ENCODE data around the gene IFNA16.
"Not testable (repeated sequence)": the region's sequence is repeated elsewhere in the genome, so short reads cannot be mapped to it uniquely, and the experiment has no call there.

IFNA16 gene

GRCh38 chr9:21217211-21217610, at the start of gene IFNA16:
IFNA16 (minus strand) TSS chr9:21217311; CDS start chr9:21217305, 6 bp downstream.
- not testable (repeated sequence) for DNase-seq (ENCODE audit: low read depth, low spot score)

DNA sequence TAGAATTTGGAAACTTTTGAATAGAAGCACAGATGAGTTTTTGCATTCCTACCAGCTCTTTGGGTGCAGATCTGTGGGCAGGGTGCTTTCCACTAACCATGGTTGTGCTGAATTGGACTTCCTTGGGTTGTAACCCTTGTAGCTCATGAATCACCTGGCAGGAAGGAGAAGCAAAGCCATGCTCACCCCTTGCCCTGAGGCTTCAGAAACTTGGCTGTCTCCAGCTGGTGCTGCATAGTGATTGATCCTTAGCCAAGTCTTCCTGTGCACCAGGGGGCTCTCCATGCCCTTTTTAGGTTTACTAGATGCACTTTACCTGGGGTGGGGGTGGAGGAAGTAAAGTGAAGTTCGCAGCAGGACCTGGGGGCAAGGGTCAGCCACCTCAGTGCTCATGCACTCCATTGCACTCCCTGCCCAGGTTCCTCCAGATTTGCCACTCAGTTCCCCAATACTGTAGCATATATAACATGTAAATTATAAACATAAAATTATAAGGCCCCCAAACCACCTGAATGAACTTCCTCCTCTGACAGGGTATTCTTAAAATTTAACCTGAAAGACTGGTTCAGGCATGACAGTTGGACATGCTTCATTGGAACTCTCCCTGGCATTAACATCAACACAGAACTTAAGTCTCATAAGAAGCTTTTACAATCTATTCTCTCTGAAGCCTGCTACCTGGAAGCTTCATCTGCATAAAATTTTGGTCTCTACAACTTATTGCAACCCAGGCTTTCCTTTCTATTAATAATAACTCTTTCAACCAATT, 48.5 kb upstream of the IFNA16 start:
- DNase-seq (ENCODE audit: low read depth, low spot score): peak; percentile 3

GRCh38 chr9:21255538-21256212, 38.6 kb upstream of the IFNA16 start:
- DNase-seq (ENCODE audit: low read depth, low spot score): no peak

DNA sequence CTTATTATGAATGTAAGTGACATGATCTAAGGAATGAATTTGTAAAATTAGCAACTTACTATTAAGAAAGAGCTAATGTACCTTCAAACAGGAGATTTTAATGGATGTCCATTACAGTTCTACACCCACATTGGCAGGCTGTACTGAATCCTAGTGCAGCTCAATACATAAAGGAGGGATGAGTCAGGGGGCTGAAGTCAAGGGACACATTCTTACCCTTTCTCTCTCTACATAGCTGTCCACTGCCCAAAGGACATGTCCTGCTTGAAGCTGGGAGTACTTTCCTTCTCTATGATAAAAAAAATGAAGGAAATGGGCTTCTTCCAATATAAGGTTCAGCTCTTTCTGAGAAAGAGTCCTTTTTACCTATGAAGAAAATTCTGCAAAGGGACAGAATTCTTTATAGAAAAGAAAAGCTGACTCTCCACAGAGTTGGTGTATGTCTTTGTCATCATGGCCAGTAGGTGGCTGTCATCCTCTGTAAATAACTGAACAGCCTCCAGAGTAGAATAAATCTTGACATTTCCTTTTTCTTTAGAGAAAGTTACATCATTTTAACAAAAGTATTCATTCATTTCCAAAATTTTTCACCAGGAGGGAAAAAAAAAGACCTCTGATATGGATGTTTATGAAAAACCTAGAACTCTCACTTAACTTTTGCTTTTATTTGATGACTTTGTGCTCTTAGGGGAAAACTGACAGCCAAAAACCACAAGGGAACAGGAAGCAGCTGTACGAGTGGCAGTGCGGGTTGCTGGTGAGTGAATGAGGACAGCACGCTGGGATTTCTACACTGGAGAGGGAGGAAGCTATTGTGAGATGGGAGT, 35.8 kb upstream of the IFNA16 start:
- DNase-seq (ENCODE audit: low read depth, low spot score): peak; percentile 7

GRCh38 chr9:21251638-21252037, 34.5 kb upstream of the IFNA16 start:
- DNase-seq (ENCODE audit: low read depth, low spot score): no peak

- DNase-seq (ENCODE audit: low read depth, low spot score): no peak
Measured at GRCh38 chr9:21251190-21251589, 34.1 kb upstream of the IFNA16 start.

DNA sequence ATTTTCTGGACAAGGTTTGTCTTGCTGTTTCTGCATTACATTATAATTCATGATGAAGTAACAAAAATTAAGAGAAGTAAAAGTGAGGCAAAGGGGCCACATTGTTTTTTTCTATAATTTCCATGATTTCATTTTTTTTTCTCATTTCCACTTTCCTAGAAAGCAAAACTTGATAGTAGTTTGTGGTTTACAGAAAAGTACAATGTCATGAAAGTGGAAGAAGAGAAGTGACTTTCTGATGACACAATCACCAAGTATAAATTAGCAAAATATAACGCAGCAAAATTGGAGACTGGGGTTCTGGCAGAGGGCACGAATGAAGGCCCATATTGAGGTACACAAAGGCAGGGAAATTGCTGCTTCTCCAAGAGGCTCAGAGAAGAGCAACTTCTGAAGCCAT, 27.7 kb upstream of the IFNA16 start:
- DNase-seq (ENCODE audit: low read depth, low spot score): no peak

DNA sequence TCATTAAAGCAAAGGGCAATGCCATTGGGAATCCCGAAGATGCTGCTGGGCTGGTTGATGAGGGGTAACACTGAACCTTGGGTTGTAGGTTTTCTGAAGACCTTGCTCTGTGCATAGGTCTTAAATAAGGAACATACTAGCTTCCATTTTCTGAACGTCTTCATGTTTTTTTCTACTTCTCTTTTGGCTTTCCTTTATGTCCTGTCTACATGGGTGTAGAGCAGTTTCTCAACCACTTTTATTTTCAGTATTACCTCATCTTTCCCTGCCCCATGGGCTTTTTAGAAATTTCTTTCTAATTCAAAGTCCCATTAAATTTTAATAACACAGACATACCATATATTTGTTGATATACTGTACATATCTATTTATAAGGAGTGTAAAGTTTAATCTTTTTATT, 22.8 kb upstream of the IFNA16 start, which contains the start of gene IFNA14:
Gene IFNA14 (minus strand): TSS at position 95 of the 400 bp plus-strand sequence. CDS start 70 bp downstream, at position 25.
- DNase-seq (ENCODE audit: low read depth, low spot score): no peak

GRCh38 chr9:21236360-21236714, 19.2 kb upstream of the IFNA16 start:
- not testable (repeated sequence) for DNase-seq (ENCODE audit: low read depth, low spot score)

GRCh38 chr9:21235468-21236359, 18.6 kb upstream of the IFNA16 start:
- peak; percentile 19 for DNase-seq (ENCODE audit: low read depth, low spot score)

- no peak for DNase-seq (ENCODE audit: low read depth, low spot score)
Measured at GRCh38 chr9:21234153-21234687, 17.1 kb upstream of the IFNA16 start.

- no peak for DNase-seq (ENCODE audit: low read depth, low spot score)
Measured at GRCh38 chr9:21233258-21233657, 16.1 kb upstream of the IFNA16 start.

GRCh38 chr9:21228122-21228521, 11.0 kb upstream of the IFNA16 start, which contains the start of gene IFNA17:
IFNA17 (minus strand) TSS chr9:21228222; CDS start chr9:21228173, 49 bp downstream.
- DNase-seq (ENCODE audit: low read depth, low spot score): no peak

DNA sequence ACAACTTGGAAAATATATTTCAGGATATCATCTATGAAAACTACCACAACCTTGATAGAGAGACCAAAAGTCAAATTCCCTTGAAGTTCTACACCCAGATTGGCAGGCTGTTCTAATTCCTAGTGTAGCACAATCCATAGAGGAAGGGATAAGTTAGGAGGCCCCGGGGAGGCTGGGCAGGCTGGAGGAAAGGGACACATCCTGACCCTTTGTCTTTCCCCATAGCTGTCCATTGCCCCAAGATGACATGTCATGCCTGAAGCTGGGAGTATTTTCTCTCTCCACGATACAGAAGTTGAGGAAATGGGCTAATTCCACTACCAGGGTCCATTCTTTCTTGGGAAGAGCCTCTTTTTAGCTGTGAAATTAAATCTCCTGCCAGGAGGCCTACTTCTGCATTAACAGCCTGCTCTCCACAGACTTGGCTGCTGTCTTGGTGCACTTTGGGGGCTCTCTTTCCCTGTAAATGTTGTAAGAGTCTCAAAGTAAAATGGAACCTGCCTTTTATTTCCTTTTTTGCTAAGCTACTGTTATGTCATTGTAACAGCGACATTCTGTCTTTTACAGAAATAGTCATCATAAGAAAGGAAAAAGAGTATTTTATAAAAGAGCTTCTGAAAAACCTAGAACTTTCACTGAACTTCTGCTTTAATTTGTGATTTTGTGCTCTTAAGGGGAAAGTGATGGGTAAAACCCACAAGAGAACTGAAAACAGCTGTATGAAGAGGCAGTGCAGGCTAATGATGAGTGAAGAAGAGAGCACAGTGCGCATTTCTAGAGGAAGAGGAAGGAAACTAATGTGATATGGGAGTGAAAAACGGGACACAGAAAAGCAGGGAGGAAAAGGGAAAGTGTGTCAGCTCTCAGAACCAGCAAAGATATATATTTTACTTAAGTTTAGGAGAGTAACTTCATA, 3.4 kb downstream of the IFNA16 start:
- DNase-seq (ENCODE audit: low read depth, low spot score): peak; percentile 31

DNA sequence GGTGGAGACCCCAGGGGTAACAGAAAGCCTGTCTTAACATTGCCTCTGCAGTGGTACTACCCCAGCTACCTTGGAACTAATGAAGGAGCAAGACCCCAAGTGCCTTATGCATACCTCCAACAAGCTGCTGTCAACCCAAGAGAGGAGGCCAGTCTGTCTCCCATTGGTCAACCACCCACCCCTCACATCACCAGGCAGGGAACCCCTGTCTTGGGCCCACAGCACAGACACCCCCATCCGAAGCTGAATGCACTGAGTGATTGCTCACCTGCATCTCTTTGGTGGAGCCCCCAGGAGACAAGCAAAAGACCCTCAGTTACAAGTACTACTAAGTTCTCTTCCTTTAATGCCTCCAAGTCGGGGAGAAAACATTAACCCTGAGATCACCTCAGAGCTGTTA, 5.0 kb downstream of the IFNA16 start:
- DNase-seq (ENCODE audit: low read depth, low spot score): not testable (repeated sequence)

DNA sequence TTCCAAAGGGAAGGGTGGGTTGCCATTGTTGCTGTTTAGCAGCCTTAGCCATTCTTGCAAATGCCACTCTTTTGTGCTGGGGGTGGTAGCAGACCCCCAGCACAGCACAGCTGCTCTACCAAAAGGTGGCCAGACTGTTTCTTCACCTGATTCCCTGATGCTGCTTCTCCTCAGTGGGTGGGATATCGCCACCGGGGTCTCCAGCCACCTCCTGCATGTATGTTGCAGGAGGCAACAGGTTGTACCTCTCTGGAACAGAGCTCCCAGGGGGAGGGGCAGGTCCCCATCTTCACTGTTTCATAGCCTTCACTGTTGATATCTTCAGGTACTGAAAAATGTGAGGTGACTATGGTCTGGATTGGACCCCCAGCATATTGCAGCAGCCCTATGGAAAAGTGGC, 6.3 kb downstream of the IFNA16 start:
- DNase-seq (ENCODE audit: low read depth, low spot score): not testable (repeated sequence)

DNA sequence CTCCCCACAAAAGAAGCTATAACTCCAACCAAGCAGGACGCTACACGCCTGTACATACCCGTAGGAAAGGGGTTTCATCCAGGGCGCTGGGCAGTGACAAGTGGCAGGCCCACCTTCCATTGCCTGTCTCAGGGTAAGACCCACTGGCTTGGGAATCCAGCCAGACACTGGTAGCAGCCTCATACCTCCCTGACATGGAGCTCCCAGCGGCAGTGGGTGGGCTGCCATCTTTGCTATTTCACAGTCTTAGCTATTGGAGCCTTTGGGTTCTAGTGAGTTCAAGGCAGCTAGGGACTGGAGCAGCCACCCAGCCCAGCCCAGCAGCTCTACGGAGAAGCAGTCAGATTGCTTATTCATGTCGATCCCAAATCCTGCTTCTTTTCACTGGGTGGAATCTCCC, 6.8 kb downstream of the IFNA16 start:
- no peak for DNase-seq (ENCODE audit: low read depth, low spot score)

- DNase-seq (ENCODE audit: low read depth, low spot score): not testable (repeated sequence)
Measured at GRCh38 chr9:21207043-21207442, 10.1 kb downstream of the IFNA16 start, which contains the start of gene IFNA10. IFNA10 (minus strand) TSS chr9:21207143; CDS start chr9:21207097, 46 bp downstream.

- no peak for DNase-seq (ENCODE audit: low read depth, low spot score)
Measured at GRCh38 chr9:21205204-21205603, 11.9 kb downstream of the IFNA16 start.
